Astrocyte of the spinal cord (primary cell): ENCODE results near the gene STK35.

Source experiments
- DNase-seq: peaks from one replicate; pipeline ENCODE4 v3.0.0; 2011; ENCODE audit warnings: low read depth, low spot score
- H3K4me3 ChIP-seq: 2 replicates; pipeline ENCODE4 v1.5.1; 2011; ENCODE audit warnings: low read depth, mild to moderate bottlenecking, low read length, moderate library complexity
- in situ Hi-C: cut with HindIII; loops from 2 replicates; pipeline ENCODE4 v1.10.0; 2017; ENCODE audit warnings: low sequenced_read_pairs
- TF ChIP-seq, protein P1 (sequence below): IDR thresholded peaks from 2 replicates; pipeline ENCODE4 v1.5.1; 2012; ENCODE audit warnings: low read depth, mild to moderate bottlenecking, low read length, inconsistent platforms

STK35 gene

DNA sequence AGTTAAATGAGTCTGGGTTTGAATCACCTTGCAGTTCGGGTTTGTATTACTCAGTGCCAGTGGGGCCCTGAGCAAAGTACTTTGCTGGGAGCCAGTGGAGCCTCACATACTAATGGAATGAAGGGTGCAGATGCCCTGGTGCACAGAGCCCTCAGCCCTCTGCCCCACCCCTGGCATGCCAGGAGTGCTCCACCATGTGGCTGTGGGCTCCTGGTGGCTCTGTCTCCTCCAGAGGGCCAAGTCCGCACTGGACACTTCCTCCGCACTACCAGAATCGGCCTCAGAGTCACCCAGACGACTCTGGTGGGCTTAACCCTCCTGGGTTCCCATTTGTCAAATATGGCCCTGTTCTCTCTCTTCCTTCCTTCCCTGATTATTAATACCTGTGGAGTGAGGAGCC lies 94.0 kb downstream of the STK35 start:
- no peak overlapping the region for H3K4me3 ChIP-seq
- TF ChIP-seq, protein P1, sequence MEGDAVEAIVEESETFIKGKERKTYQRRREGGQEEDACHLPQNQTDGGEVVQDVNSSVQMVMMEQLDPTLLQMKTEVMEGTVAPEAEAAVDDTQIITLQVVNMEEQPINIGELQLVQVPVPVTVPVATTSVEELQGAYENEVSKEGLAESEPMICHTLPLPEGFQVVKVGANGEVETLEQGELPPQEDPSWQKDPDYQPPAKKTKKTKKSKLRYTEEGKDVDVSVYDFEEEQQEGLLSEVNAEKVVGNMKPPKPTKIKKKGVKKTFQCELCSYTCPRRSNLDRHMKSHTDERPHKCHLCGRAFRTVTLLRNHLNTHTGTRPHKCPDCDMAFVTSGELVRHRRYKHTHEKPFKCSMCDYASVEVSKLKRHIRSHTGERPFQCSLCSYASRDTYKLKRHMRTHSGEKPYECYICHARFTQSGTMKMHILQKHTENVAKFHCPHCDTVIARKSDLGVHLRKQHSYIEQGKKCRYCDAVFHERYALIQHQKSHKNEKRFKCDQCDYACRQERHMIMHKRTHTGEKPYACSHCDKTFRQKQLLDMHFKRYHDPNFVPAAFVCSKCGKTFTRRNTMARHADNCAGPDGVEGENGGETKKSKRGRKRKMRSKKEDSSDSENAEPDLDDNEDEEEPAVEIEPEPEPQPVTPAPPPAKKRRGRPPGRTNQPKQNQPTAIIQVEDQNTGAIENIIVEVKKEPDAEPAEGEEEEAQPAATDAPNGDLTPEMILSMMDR = no peak
- DNase-seq = no peak
- in situ Hi-C loops = no loop called here

DNA sequence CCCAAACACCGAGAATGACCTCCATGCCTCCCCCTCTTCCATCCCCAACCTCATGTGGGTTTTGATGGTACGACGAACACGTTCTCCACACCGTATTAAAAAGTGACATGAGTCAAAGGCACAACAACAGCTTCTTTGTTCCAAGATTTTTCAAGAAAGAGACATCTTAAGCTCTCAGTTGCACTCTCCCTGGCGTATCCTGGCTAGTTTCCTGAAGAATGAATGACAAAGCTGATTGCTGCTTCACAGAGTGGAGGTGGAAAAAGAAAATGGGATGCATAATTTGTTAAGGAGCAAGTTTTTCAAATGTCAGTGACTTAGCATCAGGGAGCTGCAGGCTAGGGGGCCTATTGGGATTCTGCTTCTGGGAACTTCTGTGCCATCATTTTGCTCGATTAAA lies 95.5 kb downstream of the STK35 start:
- in situ Hi-C loops = no loop called here
- TF ChIP-seq, protein P1 = no peak

More for the DNA sequence above, 95.5 kb downstream of the STK35 start:
- no peak overlapping the region for H3K4me3 ChIP-seq
- DNase-seq = no peak
